Measurements from ENCODE around the gene SLC38A5.
"Not testable (repeated sequence)": the region's sequence is repeated elsewhere in the genome, so short reads cannot be mapped to it uniquely, and the experiment has no call there.

SLC38A5 gene

DNA sequence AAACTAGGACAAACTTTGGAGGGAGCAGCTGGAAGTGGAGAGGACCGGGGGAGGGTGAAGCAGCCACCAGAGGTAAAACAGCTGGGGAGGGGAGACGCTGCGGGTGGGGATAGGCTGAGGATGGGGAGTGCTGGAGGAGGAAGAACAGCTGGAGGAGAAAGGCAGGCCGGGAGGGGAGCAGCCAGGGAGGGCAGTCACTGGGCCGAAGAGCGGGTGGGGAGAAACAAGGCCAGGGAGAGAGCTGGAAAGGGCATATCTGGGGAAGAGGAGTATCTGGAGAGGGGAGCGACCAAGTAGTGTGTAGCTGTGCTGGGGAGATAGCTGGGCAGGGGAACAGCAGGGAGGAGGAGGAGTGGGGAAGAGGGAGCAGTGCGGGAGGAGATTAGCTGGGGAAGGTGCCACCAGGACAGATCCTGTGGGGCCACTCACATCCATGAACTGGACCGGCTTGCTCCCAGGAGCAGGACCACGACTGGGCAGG is 2.7 kb downstream of the SLC38A5 start:
- DNase-seq = no peak

DNA sequence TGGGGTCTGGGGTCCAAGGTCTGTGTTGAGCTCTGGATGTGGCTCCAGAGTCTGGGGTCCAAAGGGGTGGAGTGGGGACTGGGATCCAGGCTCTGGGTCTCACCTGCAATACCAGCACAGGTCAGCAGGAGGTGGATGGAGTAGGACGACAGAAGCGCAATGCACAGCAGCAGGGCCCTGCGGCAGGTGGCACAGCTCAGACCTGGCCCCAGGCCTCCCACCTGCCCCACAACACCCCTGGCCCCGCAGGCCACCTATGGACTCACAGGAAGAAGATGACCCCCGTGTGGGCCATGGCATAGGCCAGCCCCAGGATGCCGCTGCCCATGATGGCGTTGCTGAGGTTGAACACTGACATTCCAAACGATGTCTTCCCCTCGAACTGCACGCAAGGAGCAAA is 3.4 kb downstream of the SLC38A5 start:
- DNase-seq = no peak

DNA sequence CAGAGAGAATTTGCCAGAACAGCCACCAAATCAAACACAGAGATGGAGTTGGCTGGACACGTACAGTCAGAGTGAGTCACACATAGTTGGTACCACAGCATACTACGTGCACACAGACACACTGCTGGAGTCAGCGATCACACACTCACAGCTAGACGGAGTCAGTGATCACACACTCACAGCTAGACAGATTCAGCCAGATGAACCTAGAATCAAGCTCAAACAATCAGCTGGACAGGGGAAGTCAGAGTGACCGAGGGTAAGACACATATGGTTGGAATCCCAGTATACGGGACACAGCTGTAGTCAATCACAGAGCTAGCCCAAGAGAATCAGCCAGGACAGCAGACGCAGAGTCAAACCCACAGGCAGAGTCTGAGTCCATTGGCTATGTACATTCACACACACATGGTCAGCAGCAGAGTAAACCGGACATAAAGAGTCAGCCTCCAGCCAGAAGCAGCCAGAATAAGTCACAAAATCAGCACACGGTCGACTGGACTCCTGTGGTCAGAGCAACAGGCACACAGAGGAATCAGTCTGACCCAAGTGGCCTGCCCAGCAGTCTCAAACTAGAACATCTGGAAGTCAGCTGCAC is 4.6 kb downstream of the SLC38A5 start:
- no peak for DNase-seq

DNA sequence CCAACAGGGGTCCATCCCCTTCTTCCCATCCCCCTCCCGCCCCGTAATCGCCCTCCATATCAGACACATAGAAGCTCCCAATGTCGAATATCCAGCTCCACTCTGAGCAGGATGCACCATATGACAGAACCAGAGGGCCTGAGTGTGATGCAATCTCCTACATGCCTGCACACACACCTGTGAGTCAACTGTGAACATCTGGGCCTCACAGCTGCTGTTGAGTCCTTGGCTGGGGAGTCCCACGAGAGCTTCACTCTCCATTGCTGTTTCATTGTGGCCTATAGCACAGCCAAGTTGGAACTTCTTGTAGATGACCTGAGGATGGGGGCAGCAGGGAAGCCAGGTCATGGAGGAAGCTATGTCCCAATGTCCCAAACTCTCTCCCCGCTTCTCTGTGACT is 8.2 kb downstream of the SLC38A5 start:
- DNase-seq = no peak

DNA sequence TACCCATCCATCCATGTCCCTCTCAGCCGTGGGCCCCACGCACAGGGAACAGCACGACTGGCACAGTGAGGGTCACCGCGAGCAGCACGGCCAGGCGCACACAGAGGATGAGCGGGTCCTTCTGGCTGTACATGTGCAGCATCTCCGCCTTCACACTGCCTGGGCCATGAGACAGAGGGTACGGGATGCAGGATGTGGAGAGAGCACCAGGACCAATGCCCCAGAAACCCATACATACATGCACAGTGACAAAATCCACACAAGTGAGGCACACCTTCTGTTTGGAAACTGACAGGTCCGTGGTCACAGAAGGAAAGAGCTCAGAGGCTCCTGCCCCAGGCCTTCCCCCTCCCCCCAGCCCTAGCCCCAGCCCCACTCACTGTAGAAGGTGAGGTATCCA is 9.5 kb downstream of the SLC38A5 start:
- no peak for DNase-seq

DNA sequence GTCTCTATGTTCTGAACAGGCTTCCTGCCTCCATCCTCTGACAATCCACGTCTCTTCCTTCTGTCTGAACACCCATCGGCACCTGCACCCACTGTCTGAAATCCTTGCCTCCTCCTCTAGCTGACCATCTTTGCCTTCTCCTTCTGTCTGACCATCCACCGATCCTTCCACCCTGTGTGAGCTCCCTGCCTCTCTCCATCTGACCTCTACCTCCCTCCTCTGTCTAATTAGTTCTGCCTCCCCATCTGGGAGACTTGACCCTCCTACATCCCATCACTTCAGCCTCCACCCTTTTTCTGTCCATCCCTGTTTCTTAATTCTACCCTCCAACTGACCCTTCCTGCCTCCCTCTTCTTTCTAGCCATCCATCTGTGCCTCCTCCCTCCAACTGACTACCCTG is 10.0 kb downstream of the SLC38A5 start:
- no peak for DNase-seq

DNA sequence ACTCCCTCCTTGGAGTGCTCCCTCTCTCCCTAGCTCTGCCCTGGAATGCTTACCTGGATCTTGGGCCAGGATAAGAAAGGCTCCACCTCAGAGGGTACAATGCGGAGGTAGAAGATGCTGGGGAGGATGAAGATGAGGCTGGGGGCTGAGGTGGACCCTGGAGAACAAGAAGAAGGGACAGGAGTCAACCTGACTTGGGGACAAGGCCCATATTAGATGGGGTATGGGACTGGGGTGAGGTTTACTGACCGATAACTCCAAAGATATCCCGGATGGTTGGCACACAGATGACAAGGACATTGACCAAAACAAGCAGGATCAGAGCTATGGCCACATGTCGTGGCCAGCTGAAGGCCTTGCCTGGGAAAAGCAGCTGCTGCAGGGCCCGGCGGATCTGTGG is 10.6 kb downstream of the SLC38A5 start:
- DNase-seq = no peak

DNA sequence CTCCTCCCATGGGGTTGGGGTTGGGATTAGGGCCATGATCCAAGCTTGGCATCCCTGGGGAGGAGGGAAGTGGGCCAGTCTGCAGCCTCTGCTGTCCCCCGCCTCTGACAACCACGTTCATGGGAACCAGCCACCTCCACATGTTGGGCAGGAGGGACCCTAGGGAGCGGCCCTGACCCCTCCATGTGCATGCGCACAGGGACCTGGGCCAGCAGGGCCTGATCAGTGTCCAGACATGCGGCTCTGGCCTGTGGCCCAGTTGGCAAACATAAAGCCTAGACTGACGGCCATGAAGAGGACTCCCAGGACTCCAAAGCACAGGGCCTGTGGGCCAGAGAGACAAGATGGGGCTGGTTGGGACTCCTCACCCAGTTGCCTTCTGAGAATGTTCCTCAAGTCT is 11.3 kb downstream of the SLC38A5 start:
- no peak for DNase-seq

DNA sequence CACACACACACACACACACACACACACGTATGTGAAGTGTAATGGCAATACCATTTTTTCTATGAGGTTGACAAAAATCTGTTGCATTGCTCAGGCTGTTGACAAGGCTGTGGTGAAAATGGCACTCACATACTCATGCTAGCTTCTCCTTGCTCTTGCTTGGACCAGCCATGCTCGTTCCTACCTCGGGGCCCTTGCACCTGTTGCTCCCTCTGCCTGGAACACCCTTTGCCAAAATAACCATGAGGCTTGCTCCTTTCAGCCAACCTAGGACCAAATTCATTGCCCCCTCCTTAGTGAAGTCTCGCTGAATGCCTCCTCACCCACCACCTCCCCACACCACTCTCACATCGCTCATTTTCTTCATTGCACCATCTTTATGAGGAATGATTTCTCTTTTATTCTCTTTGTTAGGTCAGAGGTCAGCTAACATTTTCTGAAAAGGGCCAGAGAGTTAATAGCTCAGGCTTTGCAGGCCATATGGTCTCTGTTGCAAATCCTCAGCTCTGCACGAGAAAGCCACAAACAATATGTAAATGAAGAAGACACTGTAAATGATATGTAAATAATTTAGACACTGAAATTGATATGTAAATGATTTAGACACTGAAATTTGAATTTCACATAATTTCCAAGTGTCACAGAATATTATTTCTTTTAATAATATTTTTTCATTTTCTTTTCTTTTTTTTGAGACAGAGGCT is 13.3 kb downstream of the SLC38A5 start:
- DNase-seq = no peak

DNA sequence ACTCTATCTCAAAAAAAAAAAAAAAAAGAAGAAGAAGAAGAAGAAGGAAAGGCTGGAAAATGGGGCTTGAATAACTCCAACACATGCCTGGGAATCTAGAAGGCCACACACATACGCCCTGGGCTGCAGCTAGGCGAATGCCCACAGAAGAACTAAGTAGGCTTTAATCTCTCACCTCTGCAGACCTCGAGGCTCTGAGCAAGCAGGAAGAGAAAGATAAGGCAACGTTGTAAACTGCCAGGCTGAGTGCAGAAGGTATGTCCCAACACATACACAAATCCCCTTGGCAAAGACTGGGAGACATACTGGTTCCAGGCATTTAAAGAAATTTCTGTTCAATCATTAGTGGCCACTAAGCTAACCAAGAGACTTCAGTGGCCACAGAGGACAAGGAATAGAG is 18.4 kb downstream of the SLC38A5 start:
- DNase-seq = no peak

DNA sequence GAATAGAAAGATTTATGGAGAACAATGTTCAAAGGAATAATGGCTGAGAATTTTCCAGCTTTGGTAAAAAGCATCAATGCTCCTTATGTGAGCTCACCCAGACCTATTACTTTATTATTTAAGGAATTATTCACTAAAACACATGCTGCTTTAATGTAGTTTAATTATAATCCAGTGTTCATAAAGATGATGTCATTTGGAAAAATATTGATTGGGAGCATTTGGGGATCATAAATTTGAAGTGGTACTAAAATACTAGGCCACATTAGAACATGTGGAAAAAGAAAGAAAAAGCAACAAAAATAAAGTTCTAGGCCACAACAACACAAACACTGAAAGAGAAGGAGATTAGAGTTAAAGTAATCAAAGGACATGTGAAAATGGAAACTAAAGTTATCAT is 20.0 kb downstream of the SLC38A5 start:
- no peak for DNase-seq

DNA sequence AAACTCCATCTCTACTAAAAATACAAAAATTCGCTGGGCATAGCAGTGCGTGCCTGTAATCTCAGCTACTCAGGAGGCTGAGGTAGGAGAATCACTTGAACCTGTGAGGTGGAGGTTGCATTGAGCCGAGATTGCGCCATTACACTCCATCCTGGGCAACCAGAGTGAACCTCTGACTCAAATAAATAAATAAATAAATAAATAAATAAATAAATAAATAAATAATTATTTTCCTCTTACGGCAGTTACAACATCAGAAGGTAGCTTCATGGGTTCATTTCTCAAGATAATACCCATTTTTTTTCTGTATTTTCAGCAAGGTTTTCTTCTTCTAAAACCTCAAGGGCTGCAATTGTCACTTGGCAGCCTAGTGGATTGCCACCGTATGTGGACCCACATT is 22.9 kb downstream of the SLC38A5 start:
- not testable (repeated sequence) for DNase-seq

DNA sequence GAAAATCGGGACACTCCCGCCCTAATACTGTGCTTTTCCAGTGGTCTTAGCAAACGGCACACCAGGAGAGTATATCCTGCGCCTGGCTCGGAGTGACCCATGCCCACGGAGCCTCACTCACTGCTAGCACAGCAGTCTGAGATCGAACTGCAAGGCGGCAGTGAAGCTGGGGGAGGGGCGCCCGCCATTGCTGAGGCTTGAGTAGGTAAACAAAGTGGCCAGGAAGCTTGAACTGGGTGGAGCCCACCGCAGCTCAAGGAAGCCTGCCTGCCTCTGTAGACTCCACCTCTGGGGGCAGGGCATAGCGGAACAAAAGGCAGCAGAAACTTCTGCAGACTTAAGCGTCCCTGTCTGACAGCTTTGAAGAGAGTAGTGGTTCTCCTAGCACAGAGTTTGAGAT is 36.3 kb downstream of the SLC38A5 start:
- not testable (repeated sequence) for DNase-seq

DNA sequence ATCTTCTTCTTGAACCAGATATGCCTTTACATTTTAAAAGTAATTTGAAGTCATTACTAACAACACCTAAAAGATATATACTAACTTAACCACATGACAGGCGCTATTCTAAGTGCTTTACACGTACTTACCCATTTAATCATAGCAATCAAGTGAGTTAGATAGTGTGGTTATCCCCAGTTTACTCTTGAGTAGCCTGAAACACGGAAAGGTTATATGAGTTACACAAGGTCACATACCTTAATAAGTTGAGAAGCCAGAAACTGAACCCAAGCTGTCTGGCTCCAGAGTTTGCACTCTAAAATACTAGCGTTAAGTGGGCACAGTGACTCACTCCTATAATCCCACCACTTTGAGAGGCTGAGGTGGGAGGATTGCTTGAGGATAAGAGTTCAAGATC is 39.9 kb downstream of the SLC38A5 start:
- DNase-seq = not testable (repeated sequence)

DNA sequence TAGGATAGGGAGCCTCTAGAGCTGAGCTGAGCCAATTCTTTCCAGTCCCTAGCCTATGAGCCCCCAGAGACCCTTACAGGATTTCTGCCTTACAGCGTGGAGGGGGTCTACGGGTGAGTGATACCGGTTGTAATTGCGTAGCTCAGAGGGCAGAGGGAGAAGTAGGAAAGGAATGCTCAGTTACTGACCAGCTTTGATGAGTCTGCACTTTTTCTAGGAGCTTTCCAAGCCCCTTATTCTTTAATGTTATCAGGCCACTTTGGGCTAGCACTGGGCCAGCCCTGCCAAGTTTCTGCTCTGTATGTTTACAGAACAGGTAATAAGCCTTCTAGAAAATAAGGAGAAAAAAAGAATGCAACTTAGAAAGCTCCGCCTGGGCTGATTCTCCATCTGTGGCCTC is 40.5 kb downstream of the SLC38A5 start:
- DNase-seq = not testable (repeated sequence)

DNA sequence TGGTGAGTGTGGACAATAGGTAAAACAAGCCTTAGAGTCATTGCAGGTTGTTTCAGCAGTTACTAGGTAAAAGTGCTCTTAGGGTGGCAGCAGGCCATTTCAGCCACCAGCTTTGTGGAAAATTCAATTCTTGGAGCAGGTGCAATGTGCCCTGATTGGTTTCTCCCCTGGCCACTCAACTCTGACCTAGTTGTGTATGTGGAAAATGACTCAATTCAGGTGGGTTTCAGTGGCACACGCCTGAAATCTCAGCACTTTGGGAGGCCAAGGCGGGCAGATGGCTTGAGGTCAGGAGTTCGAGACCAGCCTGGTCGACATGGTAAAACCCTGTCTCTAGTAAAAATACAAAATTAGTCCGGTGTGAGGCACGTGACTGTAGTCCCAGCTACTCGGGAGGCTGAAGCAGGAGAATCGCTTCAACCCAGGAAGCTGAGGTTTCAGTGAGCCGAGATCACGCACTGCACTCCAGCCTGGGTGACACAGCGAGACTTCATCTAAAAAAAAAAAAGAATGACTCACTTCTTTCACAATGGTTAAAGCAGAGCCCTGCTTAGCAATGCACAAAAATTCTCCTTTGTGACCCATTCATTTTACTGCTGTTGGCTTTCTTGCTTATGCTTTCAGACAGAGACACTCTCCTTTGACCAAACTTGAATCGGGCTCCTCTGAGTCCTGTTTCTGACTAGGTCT is 42.9 kb downstream of the SLC38A5 start:
- not testable (repeated sequence) for DNase-seq

DNA sequence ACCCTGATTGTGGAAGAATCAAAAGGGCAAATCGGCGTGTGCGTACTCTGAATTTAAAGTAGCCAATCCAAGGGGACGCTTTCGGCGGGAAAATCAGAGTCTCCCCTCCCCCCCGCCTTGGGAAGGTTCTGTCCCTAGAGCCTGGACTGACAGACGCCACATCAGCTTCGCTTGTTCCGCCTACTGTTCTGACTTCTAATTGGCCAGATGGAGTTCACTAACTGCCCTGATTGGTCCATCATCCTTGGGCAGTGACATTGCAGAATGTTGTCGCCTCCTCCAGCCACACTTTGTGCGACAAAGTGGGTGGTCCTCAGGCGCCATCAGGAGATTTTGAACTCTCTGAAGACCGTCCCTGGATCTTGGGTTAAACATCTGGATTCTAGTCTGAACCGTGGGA is 58.2 kb downstream of the SLC38A5 start, which contains the start of gene SSX4B:
TSS of gene SSX4B (minus strand) at position 101 of the 400 bp plus-strand sequence. CDS start 588 bp downstream, outside the sequence.
- DNase-seq = not testable (repeated sequence)

All from NCI-H1694 treated with DMSO at 0.1 percent for 48 hours (cell line).